ENCODE results near the gene GSK3B. TPM values are rescaled to one million over a fixed set of nuclear protein-coding genes. Genes with fewer than 3 reads are reported as not detected.
"Not testable (repeated sequence)": the region's sequence is repeated elsewhere in the genome, so short reads cannot be mapped to it uniquely, and the experiment has no call there.

GSK3B gene
- total RNA-seq, 2 donors from 2014 or later: 57.3 to 59.8 TPM

DNA sequence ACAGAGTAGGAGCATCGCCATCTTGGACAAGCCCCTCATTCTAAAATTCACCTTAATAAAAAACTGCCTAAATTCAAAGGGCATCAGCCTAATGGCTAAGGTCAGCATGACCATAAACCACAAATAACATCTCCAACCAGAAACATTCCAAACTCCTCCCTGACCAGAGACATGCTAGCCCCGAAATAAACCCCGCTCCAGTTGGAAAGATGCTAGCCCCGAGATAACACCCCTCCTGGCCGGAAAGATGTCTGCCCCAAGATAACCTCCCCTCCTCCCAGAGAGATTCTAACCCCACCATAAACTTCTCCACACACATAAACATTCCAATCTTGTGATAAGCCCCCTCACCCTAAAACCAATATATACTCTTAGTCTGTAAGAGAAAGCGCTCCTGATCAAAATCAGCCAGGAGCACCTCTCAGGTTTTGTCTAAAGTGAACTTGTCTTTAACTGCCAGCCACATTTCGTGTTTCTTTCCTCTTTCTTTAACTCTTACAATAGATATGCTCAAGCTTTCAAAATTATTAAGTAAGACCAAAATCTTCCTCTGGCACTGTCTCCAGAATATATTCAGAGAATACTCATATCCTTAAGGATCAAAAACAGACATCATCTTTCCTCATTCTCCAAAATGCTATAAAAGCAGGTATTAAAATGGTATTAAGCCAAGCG lies 104.1 kb downstream of the GSK3B start:
- no peaks in the 10 kb centered on the region for H3K4me1 Mint-ChIP-seq

GRCh38 chr3:119986812-119987211 lies 107.4 kb downstream of the GSK3B start:
- H3K27ac Mint-ChIP-seq; H3K27me3 Mint-ChIP-seq (ENCODE audit: insufficient read depth); H3K36me3 ChIP-seq (ENCODE audit: control insufficient read depth, insufficient read depth, low read length); H3K9ac ChIP-seq (ENCODE audit: extremely low read depth, low read length, poor library complexity, severe bottlenecking); DNase-seq; H3K4me3 Mint-ChIP-seq; H3K4me3 ChIP-seq (ENCODE audit: low read length); H3K27me3 ChIP-seq (ENCODE audit: control insufficient read depth, insufficient read depth, low read length, poor library complexity, severe bottlenecking); H3K4me1 Mint-ChIP-seq; H3K27ac ChIP-seq (ENCODE audit: low read depth, low read length); H3K4me1 ChIP-seq (ENCODE audit: control insufficient read depth, insufficient read depth, low read length): not testable (repeated sequence)
- H3K9me3 ChIP-seq (ENCODE audit: control insufficient read depth, low read length): peaks cover 21% of the 10 kb centered on the region
- Mint-ChIP-seq H3K9me3 (peaks cover 40% of the 10 kb centered on the region), H3K36me3 (ENCODE audit: low read depth) (peaks cover 40% of the 10 kb centered on the region)
- 92 to 95% methylated on average over 3 to 4 of the region's 4 CpGs for WGBS, 2 experiments (ENCODE audit: insufficient coverage in 1 of 2, insufficient read length in 1 of 2)

More for the DNA sequence above, 104.1 kb downstream of the GSK3B start:
- H3K36me3 ChIP-seq (ENCODE audit: control insufficient read depth, insufficient read depth, low read length): peaks cover 4% of the 10 kb centered on the region
- H3K4me3 ChIP-seq (ENCODE audit: low read length): no peak overlapping the region
- H3K4me1 ChIP-seq (ENCODE audit: control insufficient read depth, insufficient read depth, low read length): no peaks in the 10 kb centered on the region
- H3K27ac ChIP-seq (ENCODE audit: low read depth, low read length): no peak overlapping the region
- H3K9me3 ChIP-seq (ENCODE audit: control insufficient read depth, low read length): peaks cover 21% of the 10 kb centered on the region
- H3K27me3 ChIP-seq (ENCODE audit: control insufficient read depth, insufficient read depth, low read length, poor library complexity, severe bottlenecking): no peaks in the 10 kb centered on the region
- no peak for TF ChIP-seq CTCF (conservative IDR thresholded peaks at IDR 0.05)
- no peak overlapping the region for H3K27ac Mint-ChIP-seq
- H3K4me3 Mint-ChIP-seq: no peak overlapping the region
- DNase-seq: no peak
- H3K36me3 Mint-ChIP-seq (ENCODE audit: low read depth): peaks cover 36% of the 10 kb centered on the region
- no peak overlapping the region for H3K9ac ChIP-seq (ENCODE audit: extremely low read depth, low read length, poor library complexity, severe bottlenecking)
- peaks cover 25% of the 10 kb centered on the region for H3K9me3 Mint-ChIP-seq
- WGBS, 2 experiments (ENCODE audit: insufficient coverage in 1 of 2, insufficient read length in 1 of 2): 95 to 96% methylated on average over 4 to 8 of the region's 8 CpGs
- H3K27me3 Mint-ChIP-seq (ENCODE audit: insufficient read depth): no peaks in the 10 kb centered on the region

- Mint-ChIP-seq H3K4me3 (no peak overlapping the region), H3K36me3 (ENCODE audit: low read depth) (peaks cover 51% of the 10 kb centered on the region), H3K9me3 (peaks cover 28% of the 10 kb centered on the region), H3K27me3 (ENCODE audit: insufficient read depth) (no peaks in the 10 kb centered on the region), H3K27ac (no peak overlapping the region), H3K4me1 (peaks cover 13% of the 10 kb centered on the region)
- H3K36me3 ChIP-seq (ENCODE audit: control insufficient read depth, insufficient read depth, low read length): no peaks in the 10 kb centered on the region
- H3K9me3 ChIP-seq (ENCODE audit: control insufficient read depth, low read length): peaks cover 6% of the 10 kb centered on the region
- H3K9ac ChIP-seq (ENCODE audit: extremely low read depth, low read length, poor library complexity, severe bottlenecking): no peak overlapping the region
- no peaks in the 10 kb centered on the region for H3K4me1 ChIP-seq (ENCODE audit: control insufficient read depth, insufficient read depth, low read length)
- no peak for TF ChIP-seq CTCF (conservative IDR thresholded peaks at IDR 0.05)
- no peak overlapping the region for H3K27ac ChIP-seq (ENCODE audit: low read depth, low read length)
- DNase-seq: no peak
- no peak overlapping the region for H3K4me3 ChIP-seq (ENCODE audit: low read length)
- no peaks in the 10 kb centered on the region for H3K27me3 ChIP-seq (ENCODE audit: control insufficient read depth, insufficient read depth, low read length, poor library complexity, severe bottlenecking)
- WGBS, 2 experiments (ENCODE audit: insufficient coverage in 1 of 2, insufficient read length in 1 of 2): 94 to 96% methylated on average over 3 to 14 of the region's 14 CpGs
These were observed 112.9 kb downstream of the GSK3B start for GRCh38 chr3:119981386-119981785.
